ENCODE results near the gene L2HGDH. TPM values are rescaled to one million over a fixed set of nuclear protein-coding genes. Genes with fewer than 3 reads are reported as not detected.

The L2HGDH gene
- total and polyA plus RNA-seq, 8 donors = 1.2 to 31.7 (median 3.2) TPM

DNA sequence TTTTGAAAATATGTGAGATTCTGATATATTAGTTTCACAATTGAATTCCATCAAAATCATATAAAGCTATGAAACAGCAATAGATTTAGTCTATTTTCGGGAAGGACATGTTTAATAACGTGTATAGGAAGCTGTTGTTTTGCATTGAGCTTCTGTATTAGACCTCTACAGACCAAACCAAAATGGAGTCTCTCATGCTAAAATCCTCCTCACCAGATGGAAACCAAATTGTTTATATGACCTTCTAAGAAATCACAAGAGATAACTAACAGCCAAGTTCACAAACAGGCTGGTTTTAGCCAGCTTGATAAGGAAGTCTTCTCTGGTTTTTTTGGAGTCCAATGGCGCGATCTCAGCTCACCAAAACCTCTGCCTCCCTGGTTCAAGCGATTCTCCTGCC is 23.9 kb downstream of the L2HGDH start:
- intact Hi-C loops (cut with DNase I; ENCODE audit: low total_unique reads) = no loop called here
- Histone ChIP-seq H3K36me3 (peaks cover 0 to 18% (median 15%) of the 10 kb centered on the region in 4 donors), H3K9me3 (no peaks in the 10 kb centered on the region), H3K27ac (no peak overlapping the region), H3K4me1 (no peaks in the 10 kb centered on the region), H3K27me3 (no peaks in the 10 kb centered on the region), H3K4me3 (no peak overlapping the region)
- no peak for DNase-seq
- WGBS, 5 donors = 96 to 99% (median 97%) methylated on average over 5 of the region's 5 CpGs
- TF ChIP-seq POLR2A (IDR thresholded peaks at IDR 0.05) (no peak), POLR2AphosphoS5 (IDR thresholded peaks at IDR 0.05) (no peak), EP300 (IDR thresholded peaks at IDR 0.05) (no peak)
- TF ChIP-seq, protein P1, sequence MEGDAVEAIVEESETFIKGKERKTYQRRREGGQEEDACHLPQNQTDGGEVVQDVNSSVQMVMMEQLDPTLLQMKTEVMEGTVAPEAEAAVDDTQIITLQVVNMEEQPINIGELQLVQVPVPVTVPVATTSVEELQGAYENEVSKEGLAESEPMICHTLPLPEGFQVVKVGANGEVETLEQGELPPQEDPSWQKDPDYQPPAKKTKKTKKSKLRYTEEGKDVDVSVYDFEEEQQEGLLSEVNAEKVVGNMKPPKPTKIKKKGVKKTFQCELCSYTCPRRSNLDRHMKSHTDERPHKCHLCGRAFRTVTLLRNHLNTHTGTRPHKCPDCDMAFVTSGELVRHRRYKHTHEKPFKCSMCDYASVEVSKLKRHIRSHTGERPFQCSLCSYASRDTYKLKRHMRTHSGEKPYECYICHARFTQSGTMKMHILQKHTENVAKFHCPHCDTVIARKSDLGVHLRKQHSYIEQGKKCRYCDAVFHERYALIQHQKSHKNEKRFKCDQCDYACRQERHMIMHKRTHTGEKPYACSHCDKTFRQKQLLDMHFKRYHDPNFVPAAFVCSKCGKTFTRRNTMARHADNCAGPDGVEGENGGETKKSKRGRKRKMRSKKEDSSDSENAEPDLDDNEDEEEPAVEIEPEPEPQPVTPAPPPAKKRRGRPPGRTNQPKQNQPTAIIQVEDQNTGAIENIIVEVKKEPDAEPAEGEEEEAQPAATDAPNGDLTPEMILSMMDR (IDR thresholded peaks at IDR 0.05) = no peak

DNA sequence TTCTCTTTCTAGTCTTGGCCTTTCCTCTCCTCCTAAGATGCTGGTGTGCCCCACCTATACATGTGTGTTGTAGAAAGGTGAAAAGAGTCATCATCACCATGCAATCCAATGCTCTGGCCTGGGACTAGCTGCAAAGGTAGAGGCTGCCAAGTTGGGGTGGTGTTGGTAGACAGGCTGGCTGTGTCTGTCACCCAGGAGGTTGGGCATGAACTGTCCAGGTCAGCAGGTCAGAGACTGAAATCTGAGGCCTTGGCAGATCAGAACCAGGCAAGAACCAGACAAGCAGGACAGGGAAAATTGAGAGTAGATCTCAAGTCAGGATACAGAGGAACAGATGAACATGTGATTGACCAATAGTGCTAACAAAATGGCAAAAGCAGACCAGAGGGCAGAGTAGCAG is 26.2 kb downstream of the L2HGDH start:
- Histone ChIP-seq H3K4me1 (no peaks in the 10 kb centered on the region), H3K27me3 (no peaks in the 10 kb centered on the region), H3K9me3 (no peaks in the 10 kb centered on the region), H3K4me3 (no peak overlapping the region), H3K36me3 (peaks cover 0 to 22% (median 19%) of the 10 kb centered on the region in 4 donors), H3K27ac (no peak overlapping the region)
- intact Hi-C loops (cut with DNase I; ENCODE audit: low total_unique reads) = no loop called here
- TF ChIP-seq POLR2A (IDR thresholded peaks at IDR 0.05) (no peak), POLR2AphosphoS5 (IDR thresholded peaks at IDR 0.05) (no peak), EP300 (IDR thresholded peaks at IDR 0.05) (no peak)
- TF ChIP-seq, protein P1 (IDR thresholded peaks at IDR 0.05) = no peak
- DNase-seq = no peak

- TF ChIP-seq EP300 (IDR thresholded peaks at IDR 0.05) (no peak), POLR2A (IDR thresholded peaks at IDR 0.05) (no peak), POLR2AphosphoS5 (IDR thresholded peaks at IDR 0.05) (no peak)
- TF ChIP-seq, protein P1 (IDR thresholded peaks at IDR 0.05) = no peak
- Histone ChIP-seq H3K27ac (no peak overlapping the region), H3K9me3 (no peaks in the 10 kb centered on the region), H3K4me3 (no peak overlapping the region), H3K27me3 (no peaks in the 10 kb centered on the region), H3K36me3 (peaks cover 0 to 18% (median 3%) of the 10 kb centered on the region in 4 donors), H3K4me1 (no peaks in the 10 kb centered on the region)
- no peak for DNase-seq
- WGBS, 5 donors = 92 to 100% (median 97%) methylated on average over 1 of the region's 1 CpG
- intact Hi-C loops (cut with DNase I; ENCODE audit: low total_unique reads) = no loop called here
These were observed 39.5 kb downstream of the L2HGDH start for GRCh38 chr14:50272498-50272897.

DNA sequence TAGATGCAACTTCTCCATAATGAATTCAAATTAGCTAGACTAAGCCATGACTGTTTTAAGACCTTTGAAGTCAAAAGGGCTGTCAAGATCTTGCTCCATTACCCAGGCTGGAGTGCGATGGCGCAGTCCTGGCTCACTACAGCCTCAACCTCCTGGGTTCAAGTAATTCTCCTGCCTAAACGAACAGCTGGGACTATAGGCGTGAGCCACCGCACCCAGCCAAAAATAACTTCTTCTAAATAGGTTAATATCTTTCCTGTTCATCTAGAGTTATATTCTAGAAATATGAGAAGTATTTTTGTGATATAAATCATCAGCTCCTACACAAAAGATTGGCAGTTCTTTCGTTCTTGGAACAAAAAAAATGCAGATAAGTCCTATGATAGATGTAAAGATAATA is 41.1 kb downstream of the L2HGDH start:
- WGBS, 5 donors = 88 to 93% (median 90%) methylated on average over 6 of the region's 6 CpGs
- intact Hi-C loops (cut with DNase I; ENCODE audit: low total_unique reads) = no loop called here
- no peaks in the 10 kb centered on the region for H3K4me1 ChIP-seq
- H3K4me3 ChIP-seq = no peak overlapping the region
- no peak overlapping the region for H3K27ac ChIP-seq
- peaks cover 0 to 24% (median 3%) of the 10 kb centered on the region in 4 donors for H3K36me3 ChIP-seq
- TF ChIP-seq POLR2A (IDR thresholded peaks at IDR 0.05) (no peak), POLR2AphosphoS5 (IDR thresholded peaks at IDR 0.05) (no peak), EP300 (IDR thresholded peaks at IDR 0.05) (no peak)
- TF ChIP-seq, protein P1 (IDR thresholded peaks at IDR 0.05) = no peak
- no peak for DNase-seq
- H3K27me3 ChIP-seq = no peaks in the 10 kb centered on the region
- no peaks in the 10 kb centered on the region for H3K9me3 ChIP-seq

Measured in stomach (tissue), 9 donors.